ENCODE data around the gene LYRM9. TPM values are rescaled to one million over a fixed set of nuclear protein-coding genes. Genes with fewer than 3 reads are reported as not detected.
A peak's percentile ranks its signal among the peaks of the same experiment; 100 is the strongest.
"Not testable (repeated sequence)": the region's sequence is repeated elsewhere in the genome, so short reads cannot be mapped to it uniquely, and the experiment has no call there.

The LYRM9 gene
- polyA plus RNA-seq, 3 donors, result 22.1 to 36.1 (median 23.4) TPM

DNA sequence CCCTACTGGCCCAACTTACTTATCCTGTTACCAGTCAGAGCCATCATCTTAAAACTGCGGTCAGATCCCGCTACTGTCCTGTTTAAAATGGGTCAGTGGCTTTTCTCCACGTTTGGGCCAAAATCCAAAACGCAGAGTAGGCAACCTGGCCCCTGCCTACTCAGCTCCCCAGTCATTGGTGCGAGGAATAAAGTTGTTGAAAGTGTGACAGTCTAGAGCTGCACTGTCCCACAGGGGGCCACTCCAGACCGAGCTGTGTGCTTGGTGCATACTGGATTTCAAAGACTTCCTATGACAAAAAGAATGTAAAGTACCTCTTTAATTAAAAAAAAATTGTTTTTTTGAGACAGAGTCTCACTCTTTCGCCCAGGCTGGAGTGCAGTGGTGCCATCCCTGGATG lies 21.2 kb upstream of the LYRM9 start:
- no peak for DNase-seq (ENCODE audit: extremely low read depth in 1 of 11, low read depth in 9 of 11, low spot score in 4 of 11)

DNA sequence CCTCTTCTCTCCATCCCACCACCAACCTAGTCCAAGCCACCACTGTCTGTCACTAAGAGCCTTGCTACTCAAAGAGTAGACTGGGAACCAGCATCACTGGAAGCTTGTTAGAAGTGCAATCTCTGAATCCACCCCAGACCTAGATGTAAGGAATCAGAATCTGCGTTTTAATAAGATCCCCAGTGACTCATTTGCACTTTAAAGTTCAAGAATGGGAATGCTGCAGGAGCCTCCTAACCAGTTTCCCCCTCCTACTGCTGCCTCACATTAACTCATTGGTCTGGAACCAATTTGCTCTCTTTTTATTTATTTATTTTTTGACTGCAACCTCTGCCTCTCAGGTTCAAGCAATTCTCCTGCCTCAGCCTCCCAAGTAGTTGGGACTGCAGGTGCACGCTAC lies 19.8 kb upstream of the LYRM9 start:
- peak in 1 of 11 donors; percentile 24 for DNase-seq (ENCODE audit: extremely low read depth in 1 of 11, low read depth in 9 of 11, low spot score in 4 of 11)

DNA sequence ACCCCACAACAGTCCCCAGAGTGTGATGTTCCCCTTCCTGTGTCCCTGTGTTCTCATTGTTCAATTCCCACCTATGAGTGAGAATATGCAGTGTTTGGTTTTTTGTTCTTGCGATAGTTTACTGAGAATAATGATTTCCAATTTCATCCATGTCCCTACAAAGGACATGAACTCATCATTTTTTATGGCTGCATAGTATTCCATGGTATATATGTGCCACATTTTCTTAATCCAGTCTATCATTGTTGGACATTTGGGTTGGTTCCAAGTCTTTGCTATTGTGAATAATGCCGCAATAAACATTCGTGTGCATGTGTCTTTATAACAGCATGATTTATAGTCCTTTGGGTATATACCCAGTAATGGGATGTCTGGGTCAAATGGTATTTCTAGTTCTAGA lies 19.1 kb upstream of the LYRM9 start:
- not testable (repeated sequence) for DNase-seq (ENCODE audit: extremely low read depth in 1 of 11, low read depth in 9 of 11, low spot score in 4 of 11)

DNA sequence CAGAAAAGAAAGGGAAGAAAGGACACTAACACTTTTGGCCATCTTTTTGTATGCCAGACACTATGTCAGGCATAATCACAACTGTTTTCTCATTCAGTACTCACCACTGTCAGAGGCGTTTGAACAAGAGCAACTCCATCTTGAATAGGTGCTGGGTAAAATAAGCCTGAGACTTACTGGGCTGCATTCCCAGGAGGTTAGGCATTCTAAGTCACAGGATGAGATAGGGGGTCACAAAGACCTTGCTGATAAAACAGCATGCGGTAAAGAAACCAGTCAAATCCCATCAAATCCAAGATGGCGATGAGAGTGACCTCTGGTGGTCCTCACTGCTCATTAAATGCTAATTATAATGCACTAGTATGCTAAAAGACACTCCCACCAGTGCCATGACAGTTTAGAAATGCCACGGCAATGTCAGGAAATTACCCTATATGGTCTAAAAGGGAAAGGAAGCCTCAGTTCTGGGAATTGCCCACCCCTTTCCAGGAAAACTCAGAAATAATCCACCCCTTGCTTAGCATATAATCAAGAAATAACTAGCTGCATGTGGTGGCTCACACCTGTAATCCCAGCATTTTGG lies 14.9 kb upstream of the LYRM9 start:
- no peak for DNase-seq (ENCODE audit: extremely low read depth in 1 of 11, low read depth in 9 of 11, low spot score in 4 of 11)

DNA sequence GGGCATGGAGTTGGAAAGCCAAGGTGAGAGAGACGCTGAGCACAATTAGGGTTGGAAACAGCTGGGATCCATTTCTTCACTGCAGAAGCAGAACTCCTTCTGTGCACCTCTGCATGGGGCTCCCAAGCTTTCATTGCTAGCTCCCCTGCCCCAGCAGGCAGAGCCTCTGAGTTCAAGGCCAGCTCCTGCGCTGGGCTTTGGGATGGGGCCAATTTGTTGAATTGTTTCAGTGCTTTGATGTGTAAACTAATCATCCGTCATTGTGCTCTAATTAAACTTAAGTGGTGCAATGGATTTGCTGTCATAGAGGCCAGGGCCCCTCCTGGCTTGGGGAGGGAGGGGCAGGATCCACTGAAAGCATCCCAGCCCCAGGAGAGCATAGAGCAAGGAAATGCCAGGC lies 13.5 kb upstream of the LYRM9 start:
- DNase-seq (ENCODE audit: extremely low read depth in 1 of 11, low read depth in 9 of 11, low spot score in 4 of 11), result no peak

DNA sequence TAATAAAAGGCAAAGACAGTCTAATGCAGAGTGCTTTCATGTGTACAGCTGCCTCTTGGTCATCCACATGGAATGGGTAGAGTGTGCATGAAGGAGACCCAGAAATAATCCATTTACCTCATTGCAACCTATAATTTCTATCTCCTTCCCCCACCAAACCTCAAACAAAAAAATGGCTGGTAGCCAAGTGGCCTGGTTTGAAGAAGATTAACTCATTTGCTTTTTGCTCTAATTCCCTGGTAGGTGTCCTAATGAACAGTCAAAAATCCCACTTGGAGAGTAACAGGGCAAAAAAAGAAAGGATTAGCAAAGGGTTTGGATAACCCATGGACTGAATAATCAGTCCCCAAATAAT lies 13.0 kb upstream of the LYRM9 start:
- DNase-seq (ENCODE audit: extremely low read depth in 1 of 11, low read depth in 9 of 11, low spot score in 4 of 11), result no peak

DNA sequence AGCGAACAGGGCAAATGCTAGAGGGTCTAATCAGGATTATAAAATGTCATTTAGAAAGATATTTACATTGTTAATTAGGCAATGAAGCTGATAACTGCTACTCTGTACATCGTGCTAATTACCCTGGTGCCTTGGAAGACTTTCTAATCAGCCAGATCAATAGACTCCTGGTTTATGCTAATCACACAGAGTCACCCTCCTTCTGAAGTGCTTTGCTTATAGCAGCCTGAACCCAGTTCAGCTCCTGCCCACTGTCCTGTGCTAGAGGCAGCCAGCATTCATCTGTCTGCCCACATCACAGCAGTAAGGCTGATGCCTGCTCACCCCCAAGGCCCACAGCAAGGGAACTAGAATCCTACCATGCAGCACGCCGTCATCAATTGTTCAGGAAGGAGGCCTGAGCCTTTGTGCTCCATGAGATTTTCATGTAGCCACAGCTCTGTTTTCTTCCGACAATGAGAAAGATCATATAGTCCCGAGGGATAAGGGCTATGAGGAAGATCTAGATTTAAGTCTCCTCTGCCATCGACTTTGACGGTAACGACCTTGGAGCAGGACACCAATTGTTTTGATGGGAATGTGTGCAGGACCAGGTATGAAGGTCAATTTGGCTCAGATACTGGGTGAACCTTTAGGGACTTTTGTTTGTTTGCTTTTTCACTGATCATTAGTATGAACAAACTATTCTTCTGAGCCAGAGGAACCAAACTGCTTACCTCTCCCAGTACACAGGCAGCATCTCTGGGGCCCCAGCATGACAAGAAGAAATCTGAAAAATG lies 12.5 kb upstream of the LYRM9 start:
- no peak for DNase-seq (ENCODE audit: extremely low read depth in 1 of 11, low read depth in 9 of 11, low spot score in 4 of 11)

DNA sequence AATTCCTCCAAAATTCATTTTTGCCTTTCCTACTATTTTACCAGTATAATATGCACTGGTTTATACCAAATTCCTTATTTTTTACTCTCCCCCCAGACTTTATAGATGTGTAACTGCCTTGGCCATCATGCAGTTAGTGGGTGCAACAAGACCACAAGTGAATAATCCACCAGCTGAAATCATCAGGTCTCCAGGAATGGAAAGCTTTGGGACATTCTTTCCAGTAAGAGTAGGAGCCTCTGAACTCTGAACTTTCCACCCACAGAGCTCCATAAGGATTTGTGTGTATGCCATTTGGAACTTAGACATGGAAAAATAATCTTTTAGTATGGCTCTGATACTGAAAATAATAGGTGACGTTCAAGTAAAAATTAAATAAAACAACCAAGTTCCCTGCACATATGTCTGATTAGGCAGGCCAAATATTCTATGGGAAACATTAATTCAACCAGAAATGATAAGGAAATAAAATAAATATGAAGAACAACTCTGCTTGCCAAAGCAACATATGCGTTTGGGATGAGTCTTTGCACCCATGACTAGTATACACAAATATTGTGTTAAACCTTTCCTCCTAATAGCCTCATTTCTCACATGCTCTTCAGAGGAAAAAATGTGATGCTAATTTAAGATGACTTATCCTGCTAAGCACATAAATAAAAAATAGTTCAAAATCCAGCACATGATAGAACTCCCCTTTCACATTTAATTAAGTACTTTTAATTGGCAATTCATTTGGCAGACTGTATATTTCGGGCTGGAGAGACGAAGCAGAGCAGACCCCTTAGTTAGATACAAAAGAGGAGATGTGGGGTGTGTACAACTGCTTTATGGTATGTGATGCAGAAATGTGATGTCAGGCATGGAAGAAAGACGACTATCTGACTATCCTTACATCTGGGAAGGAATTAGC lies 11.6 kb upstream of the LYRM9 start:
- DNase-seq (ENCODE audit: extremely low read depth in 1 of 11, low read depth in 9 of 11, low spot score in 4 of 11), result no peak

DNA sequence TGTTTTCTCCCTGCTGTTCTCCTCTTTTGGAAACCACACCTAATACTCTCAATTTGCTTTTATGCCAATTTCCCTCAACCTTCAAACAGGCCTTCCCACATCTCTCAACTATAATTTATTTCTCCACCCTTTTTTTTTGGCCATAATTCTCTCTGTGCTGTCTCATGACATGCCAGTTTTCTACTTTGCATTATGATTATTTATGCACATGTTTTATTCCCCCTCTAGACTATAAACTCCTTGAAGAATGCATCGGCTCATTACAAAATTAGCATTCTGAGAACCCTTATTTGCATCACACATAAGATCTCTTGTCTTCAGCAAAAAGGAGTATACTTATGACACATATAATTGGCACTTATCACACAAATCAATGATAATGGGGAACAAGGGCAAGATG lies 10.9 kb upstream of the LYRM9 start:
- no peak for DNase-seq (ENCODE audit: extremely low read depth in 1 of 11, low read depth in 9 of 11, low spot score in 4 of 11)

DNA sequence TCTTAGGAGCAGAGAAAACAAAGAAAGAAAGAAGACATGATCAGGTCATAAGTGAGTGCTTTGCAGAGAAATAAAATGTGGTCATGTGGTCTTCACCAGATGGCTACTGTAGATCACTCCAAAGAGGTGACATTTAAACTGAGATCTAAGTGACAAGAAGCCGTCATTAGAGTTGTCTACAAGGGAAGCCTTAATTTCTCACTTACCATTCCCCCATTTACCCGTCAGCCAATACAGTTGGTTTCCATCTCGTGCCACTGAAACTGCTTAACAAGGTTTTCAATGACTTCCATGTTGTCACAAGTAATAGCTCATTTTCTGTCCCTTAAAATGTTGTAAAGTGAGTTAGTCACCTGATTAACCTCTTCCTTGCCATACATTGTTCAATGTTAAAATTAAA lies 6.4 kb upstream of the LYRM9 start:
- no peak for DNase-seq (ENCODE audit: extremely low read depth in 1 of 11, low read depth in 9 of 11, low spot score in 4 of 11)

DNA sequence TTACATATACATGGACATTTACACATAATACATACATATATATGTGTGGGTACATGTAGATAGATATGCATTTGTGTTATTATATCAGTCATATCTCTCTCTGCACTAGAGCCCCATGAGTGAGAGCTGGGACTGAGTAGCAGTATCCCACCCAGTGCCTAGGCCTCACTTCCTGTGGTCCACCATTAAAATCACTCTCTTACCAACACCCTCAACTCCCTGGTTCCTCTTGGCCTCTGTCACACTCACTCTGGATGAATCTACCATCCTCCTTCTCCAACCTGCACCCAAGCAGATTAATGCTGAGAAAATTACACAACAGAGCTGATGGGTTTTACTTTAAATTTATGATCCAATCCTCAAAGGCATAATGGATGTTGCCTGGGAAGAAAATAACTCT lies 4.9 kb upstream of the LYRM9 start:
- no peak for DNase-seq (ENCODE audit: extremely low read depth in 1 of 11, low read depth in 9 of 11, low spot score in 4 of 11)

DNA sequence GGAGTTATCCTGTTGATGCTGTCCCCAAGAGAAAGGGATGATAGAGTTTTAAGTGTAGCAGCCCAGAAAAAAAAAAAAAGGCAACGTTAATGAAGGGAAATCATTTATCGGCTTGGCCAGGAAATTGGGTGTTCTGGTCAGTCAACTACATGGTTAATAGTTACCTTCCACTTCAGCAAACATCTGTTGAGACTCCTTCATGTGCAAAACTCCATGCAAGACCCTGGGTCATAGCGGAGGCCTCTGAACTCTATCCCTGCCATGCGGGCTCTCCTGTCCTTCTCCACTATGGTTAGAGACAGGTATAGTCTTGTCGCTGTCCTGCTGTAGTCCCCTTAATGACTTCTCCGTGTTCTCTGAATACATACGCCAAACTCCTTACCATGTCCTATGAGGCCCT lies 3.5 kb upstream of the LYRM9 start:
- DNase-seq (ENCODE audit: extremely low read depth in 1 of 11, low read depth in 9 of 11, low spot score in 4 of 11), result peak in 3 of 11 donors; percentile 29 to 41 (median 34)

DNA sequence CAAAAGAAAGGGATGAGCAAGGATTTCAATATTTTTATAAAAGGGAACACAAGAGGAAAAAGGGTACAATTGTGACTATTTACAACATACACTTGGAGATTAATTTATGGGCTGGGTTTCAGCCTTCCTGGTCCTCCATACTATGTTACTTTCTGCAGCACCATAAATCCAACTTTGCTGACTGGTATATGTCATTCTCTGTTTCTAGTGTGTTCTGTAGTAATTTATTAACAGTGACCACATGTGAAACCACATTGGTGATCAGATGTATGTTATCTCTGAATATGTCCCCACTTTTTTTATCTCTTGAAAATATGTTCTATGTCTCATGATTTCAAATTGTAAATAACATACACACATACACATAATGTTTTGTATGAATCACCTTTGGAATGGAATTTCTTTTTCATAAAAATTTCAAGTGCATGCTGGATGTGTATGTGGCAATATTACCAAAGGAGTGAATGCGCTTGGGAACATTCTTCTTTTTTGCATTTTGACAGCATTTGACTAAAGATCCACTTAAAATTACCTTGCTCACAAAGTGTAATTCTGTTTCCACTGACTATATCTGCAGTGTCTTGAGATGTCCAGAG lies 2.9 kb upstream of the LYRM9 start:
- no peak for DNase-seq (ENCODE audit: extremely low read depth in 1 of 11, low read depth in 9 of 11, low spot score in 4 of 11)

DNA sequence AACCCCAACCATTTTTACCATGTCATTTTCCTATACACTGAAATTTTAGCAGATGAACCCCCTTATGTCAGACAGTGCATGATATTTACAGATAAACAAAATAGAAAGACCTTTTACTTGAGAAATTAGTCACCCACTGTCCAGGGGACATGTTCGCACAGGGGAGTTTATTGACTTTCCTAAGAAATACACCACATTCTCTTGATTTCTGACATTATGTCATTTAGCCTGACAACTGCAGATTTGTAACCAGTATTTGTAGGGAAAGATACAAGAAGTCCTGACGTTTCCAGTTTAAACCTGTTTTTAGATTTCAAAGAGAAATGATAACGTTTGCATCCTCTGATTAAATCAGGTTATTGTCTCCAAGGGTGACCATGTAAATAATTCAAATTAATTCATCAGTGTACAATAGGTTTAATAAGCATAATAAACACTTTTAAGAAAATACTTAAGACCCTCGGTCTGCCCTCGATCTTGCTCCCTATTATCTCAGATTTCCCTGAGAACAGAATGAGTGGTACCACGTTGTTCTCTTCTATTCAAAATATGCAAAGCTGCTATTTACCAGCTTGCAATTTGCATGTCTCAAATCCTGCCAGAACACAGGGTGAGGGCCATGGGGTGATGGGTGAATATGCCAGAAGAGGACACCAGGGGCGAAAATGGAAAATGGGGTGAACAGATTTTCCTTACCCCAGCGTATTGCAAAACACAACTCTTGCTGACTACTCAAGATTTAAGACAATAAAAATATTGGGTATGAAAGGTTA lies 2.1 kb upstream of the LYRM9 start:
- no peak for DNase-seq (ENCODE audit: extremely low read depth in 1 of 11, low read depth in 9 of 11, low spot score in 4 of 11)

DNA sequence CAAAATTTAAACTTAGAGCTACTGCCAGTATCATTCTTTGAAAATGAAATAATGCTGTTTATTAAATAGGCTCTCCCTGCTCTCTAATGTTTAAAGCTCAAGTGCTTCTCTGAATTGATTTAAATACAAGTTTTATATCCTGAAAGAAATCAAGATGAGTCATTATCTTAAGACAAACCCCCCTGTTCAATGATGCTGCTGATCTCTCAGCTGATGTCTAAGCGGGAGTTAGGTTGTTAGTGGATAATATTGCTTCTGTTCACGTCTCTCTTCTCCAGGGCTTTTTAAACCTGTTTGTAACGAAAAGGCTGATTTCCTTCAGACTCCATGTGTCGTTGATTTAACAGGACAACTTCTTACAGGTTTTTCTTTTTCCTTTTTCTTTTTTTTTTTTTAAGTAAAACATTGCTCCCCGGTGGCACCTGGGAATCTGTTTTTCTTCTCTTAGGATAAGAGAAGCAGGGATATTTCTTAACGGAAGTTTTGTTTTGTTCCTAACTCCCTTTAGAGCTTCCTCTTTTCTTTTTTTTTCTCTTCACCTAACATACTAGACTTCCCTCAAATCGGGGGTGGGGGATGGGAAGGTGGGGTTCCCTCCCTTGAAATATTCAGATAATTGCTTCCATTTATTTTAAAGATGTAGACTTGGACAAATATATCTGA lies 807 bp upstream of the LYRM9 start:
- no peak for DNase-seq (ENCODE audit: extremely low read depth in 1 of 11, low read depth in 9 of 11, low spot score in 4 of 11)

DNA sequence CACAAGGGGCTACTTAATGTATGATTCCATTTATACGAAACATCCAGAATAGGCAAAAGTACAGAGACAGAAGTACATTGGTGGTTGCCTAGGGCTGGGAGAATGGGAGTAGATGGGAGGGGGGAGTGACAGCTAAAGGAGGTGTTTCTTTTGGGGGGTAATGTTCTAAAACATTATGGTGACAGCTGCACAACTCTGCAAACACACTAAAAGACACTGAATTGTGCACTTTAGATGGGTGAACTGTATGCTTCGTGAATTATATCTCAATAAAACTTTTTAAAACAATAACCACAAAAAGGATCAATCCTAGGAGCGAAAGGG lies 661 bp downstream of the LYRM9 start:
- DNase-seq (ENCODE audit: extremely low read depth in 1 of 11, low read depth in 9 of 11, low spot score in 4 of 11), result no peak

DNA sequence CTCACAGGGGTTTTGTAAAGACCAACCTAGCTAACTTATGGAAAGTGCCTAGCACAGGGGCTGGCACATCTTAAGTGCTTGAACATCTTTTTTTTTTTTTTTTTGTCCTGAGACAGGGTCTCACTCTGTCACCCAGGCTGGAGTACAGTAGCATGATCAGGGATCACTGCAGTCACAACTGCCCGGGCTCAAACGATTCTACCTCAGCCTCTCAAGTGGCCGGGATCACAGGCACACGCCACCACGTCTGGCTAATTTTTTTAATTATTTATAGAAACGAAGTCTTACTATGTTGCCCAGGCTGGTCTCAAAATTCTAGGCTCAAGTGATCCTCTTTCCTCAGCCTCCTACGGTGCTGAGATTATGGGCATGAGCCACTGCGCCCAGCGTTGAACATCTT lies 1.3 kb downstream of the LYRM9 start:
- DNase-seq (ENCODE audit: extremely low read depth in 1 of 11, low read depth in 9 of 11, low spot score in 4 of 11), result no peak

DNA sequence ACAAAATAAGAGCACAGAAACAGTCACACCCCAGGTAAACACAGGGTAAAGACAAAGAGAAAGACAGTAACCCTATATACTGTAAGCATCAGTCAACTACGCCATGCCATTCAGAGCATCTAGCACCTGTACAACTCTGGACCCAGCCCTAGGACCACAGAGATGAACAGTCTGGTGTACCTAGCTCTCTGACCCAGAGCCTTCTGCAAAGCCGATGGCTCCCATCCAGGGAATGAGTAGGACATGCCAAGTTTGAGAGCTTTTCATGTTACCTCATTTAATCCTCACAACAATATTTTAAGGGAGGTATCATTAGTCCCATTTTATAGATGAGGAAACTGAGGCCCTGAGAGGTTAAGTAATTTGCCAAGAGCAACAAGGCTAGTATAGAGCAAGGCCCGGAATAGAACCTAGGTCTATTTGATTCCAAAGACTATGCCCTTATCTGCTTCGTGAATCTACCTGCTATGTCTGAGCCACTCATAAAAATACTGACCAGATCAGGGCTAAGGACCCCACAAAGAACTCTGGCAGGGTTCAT lies 3.4 kb downstream of the LYRM9 start:
- no peak for DNase-seq (ENCODE audit: extremely low read depth in 1 of 11, low read depth in 9 of 11, low spot score in 4 of 11)

Data from renal cortex interstitium (tissue), 11 donors.